ENCODE results near the gene SYCP2. TPM values are rescaled to one million over a fixed set of nuclear protein-coding genes. Genes with fewer than 3 reads are reported as not detected.

Gene SYCP2
- total and polyA plus RNA-seq, 2 of the 8 experiments (the other 6 are each of a cell fraction or from before 2014, with no cell fraction given) = 0.02 to 0.50 TPM

- H3K9me3 ChIP-seq (ENCODE audit: insufficient read depth in 2 of 2, low read depth in 1 of 2, low read length in 1 of 2) = no peaks in the 10 kb centered on the region
- 0 out of 4 replicates have a peak, but pooled peaks cover 0 to 3% of the 10 kb centered on the region in 2 experiments for H3K79me2 ChIP-seq (ENCODE audit: control insufficient read depth in 1 of 2, insufficient read depth in 2 of 2, low read length in 2 of 2)
- H3K4me1 ChIP-seq (replicated peaks in 1 of 4; ENCODE audit: control insufficient read depth in 3 of 4, insufficient read depth in 4 of 4, low read length in 3 of 4) = peaks cover 0 to 2% (median 0%) of the 10 kb centered on the region in 4 experiments; a peak in 1 of 7 replicates
- H3K79me1 ChIP-seq (ENCODE audit: low read depth, low read length) = no peaks in the 10 kb centered on the region
- H2BK15ac ChIP-seq (ENCODE audit: low read length) = no peak overlapping the region
- WGBS, 2 experiments (ENCODE audit: extremely low coverage in 1 of 2, insufficient coverage in 1 of 2, insufficient read length in 1 of 2, insufficient replicate concordance in 2 of 2, low coverage in 1 of 2, low lambda C conversion rate in 2 of 2, missing lambda C conversion rate in 1 of 2) = 94% methylated on average over 1 of the region's 1 CpG; no CpG with 5 or more reads in 1 of the 2 experiments
- no peak overlapping the region for H2AFZ ChIP-seq (ENCODE audit: low read length)
- H3K18ac ChIP-seq (ENCODE audit: extremely low read depth, low read length) = no peak overlapping the region
- CTCF ChIA-PET (ENCODE audit: partially characterized antibody) = interaction anchor here (0.7 to 4.0 kb wide), 4 partner anchors 7 to 506 kb away, joined by 3 to 18 read pairs (median 5); no protein-coding TSS in a partner anchor
- H3K9ac ChIP-seq (replicated peaks in 1 of 4; ENCODE audit: extremely low read depth in 1 of 4, low read depth in 3 of 4, low read length in 3 of 4) = no peak overlapping the region
- H3K4me3 ChIP-seq (ENCODE audit: extremely low read depth in 1 of 4, insufficient read depth in 2 of 4, low read depth in 3 of 4, low read length in 4 of 4) = no peak overlapping the region
- H3K36me3 ChIP-seq (ENCODE audit: control insufficient read depth in 2 of 4, insufficient read depth in 4 of 4, low read length in 3 of 4) = peaks cover 0 to 10% (median 4%) of the 10 kb centered on the region in 4 experiments; a peak in 3 of 8 replicates
- no peaks in the 10 kb centered on the region for H3K23me2 ChIP-seq (ENCODE audit: low read depth, low read length)
- no peak overlapping the region for H4K5ac ChIP-seq (ENCODE audit: insufficient read length, low read depth, low read length)
- no peak overlapping the region for H3K56ac ChIP-seq (replicated peaks; ENCODE audit: insufficient read length, low read depth, low read length)
- DNase-seq (ENCODE audit: low read depth in 1 of 2, low spot score in 2 of 2) (no peak), FAIRE-seq (no peak)
- no peak overlapping the region for H2BK20ac ChIP-seq (ENCODE audit: low read length)
- H4K8ac ChIP-seq (ENCODE audit: extremely low read depth, insufficient read depth, low read length) = no peak overlapping the region
- H2BK5ac ChIP-seq (ENCODE audit: low read depth, low read length) = no peak overlapping the region
- no peak overlapping the region for H3K4me2 ChIP-seq (ENCODE audit: insufficient read depth in 1 of 2, low read depth in 2 of 2, low read length in 2 of 2)
- no peak overlapping the region for H2BK120ac ChIP-seq (replicated peaks; ENCODE audit: low read depth, low read length)
- peaks cover 0 to 2% of the 10 kb centered on the region in 2 experiments for H4K20me1 ChIP-seq (replicated peaks in 1 of 2; ENCODE audit: control insufficient read depth in 1 of 2, insufficient read depth in 2 of 2, low read length in 2 of 2)
- H2BK12ac ChIP-seq (ENCODE audit: low read depth, low read length) = no peak overlapping the region
- H2AK5ac ChIP-seq (ENCODE audit: low read depth, low read length) = no peak overlapping the region
- POLR2A ChIA-PET (ENCODE audit: partially characterized antibody) = interaction anchor here (1.4 kb wide), 1 partner anchor 102 kb away, joined by 3 read pairs; no protein-coding TSS in a partner anchor
- no peak overlapping the region for H3K4ac ChIP-seq (replicated peaks; ENCODE audit: insufficient read length, low read depth, low read length)
- no peak overlapping the region for H3K23ac ChIP-seq (ENCODE audit: insufficient read length)
- H3K27ac ChIP-seq (ENCODE audit: low read depth, low read length) = no peak overlapping the region
- no peaks in the 10 kb centered on the region for H3K27me3 ChIP-seq (replicated peaks in 1 of 4; ENCODE audit: control insufficient read depth in 3 of 4, extremely low read depth in 1 of 4, insufficient read depth in 3 of 4, low read length in 3 of 4)
- no peak overlapping the region for H3K14ac ChIP-seq (ENCODE audit: insufficient read length)
- H4K91ac ChIP-seq (replicated peaks; ENCODE audit: insufficient read length, low read length) = no peak overlapping the region
- TF ChIP-seq USF2 (IDR thresholded peaks at IDR 0.05; ENCODE audit: low read length) (no peak), SAP30 (IDR thresholded peaks at IDR 0.05; ENCODE audit: insufficient read depth, insufficient replicate concordance, low read length) (no peak), JUN (IDR thresholded peaks at IDR 0.05; ENCODE audit: low read depth, low read length) (no peak)
Observed at GRCh38 chr20:59948212-59948611, 14.8 kb upstream of the SYCP2 start.

Data from H1 (cell line).